ENCODE results near the gene TPH1. TPM values are rescaled to one million over a fixed set of nuclear protein-coding genes. Genes with fewer than 3 reads are reported as not detected.

Gene TPH1
- total and polyA plus RNA-seq, 2 of the 8 experiments (the other 6 are each of a cell fraction or from before 2014, with no cell fraction given) = 0.09 to 0.22 TPM

DNA sequence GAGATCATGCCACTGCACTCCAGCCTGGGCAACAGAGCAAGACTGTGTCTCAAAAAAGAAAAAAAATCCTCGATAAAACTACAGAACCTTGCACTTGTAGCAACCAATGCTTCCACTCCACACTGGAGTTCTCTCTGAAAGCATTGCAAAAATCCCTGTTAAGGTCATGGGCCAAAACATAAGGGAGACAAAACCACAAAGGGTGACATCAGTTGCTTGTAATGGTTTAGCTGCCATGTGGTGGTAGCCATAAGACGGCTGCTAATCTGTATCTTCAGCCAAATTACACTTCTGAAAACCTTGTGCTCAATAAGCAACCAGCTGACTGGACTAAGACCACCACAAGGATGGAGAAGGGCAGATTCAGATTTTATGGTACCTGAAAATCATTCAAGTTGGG is 20.6 kb upstream of the TPH1 start:
- CTCF ChIA-PET (ENCODE audit: partially characterized antibody) = interaction anchor here (0.6 to 1.3 kb wide), 2 partner anchors 73 to 138 kb away, joined by 3 to 4 read pairs; no protein-coding TSS in a partner anchor
- POLR2A ChIA-PET (ENCODE audit: partially characterized antibody) = interaction anchor here (1.0 to 2.2 kb wide), 3 partner anchors 9 to 25 kb away, joined by 3 to 5 read pairs (median 3); no protein-coding TSS in a partner anchor
- TF ChIP-seq TBP (IDR thresholded peaks at IDR 0.05; ENCODE audit: low read depth, low read length) (no peak), CREB1 (IDR thresholded peaks at IDR 0.05) (no peak), SP2 (IDR thresholded peaks at IDR 0.05; ENCODE audit: low read length) (no peak), CHD2 (IDR thresholded peaks at IDR 0.05; ENCODE audit: low read length) (no peak), SRF (IDR thresholded peaks at IDR 0.05; ENCODE audit: low read depth, low read length) (no peak), SP4 (IDR thresholded peaks at IDR 0.05; ENCODE audit: low read length) (no peak), TCF12 (IDR thresholded peaks at IDR 0.05; ENCODE audit: low read depth, low read length) (no peak), CBX5 (IDR thresholded peaks at IDR 0.05; ENCODE audit: low read depth, low read length) (no peak), TAF1 (IDR thresholded peaks at IDR 0.05; ENCODE audit: low read depth, low read length) (no peak), EGR1 (IDR thresholded peaks at IDR 0.05; ENCODE audit: borderline replicate concordance, low read depth, low read length) (no peak), EZH2 (IDR thresholded peaks at IDR 0.05; ENCODE audit: low read depth, low read length, severe bottlenecking) (no peak), SIRT6 (IDR thresholded peaks at IDR 0.05; ENCODE audit: low read length) (no peak), JUND (IDR thresholded peaks at IDR 0.05; ENCODE audit: low read length) (no peak)
- TF ChIP-seq, protein P1, sequence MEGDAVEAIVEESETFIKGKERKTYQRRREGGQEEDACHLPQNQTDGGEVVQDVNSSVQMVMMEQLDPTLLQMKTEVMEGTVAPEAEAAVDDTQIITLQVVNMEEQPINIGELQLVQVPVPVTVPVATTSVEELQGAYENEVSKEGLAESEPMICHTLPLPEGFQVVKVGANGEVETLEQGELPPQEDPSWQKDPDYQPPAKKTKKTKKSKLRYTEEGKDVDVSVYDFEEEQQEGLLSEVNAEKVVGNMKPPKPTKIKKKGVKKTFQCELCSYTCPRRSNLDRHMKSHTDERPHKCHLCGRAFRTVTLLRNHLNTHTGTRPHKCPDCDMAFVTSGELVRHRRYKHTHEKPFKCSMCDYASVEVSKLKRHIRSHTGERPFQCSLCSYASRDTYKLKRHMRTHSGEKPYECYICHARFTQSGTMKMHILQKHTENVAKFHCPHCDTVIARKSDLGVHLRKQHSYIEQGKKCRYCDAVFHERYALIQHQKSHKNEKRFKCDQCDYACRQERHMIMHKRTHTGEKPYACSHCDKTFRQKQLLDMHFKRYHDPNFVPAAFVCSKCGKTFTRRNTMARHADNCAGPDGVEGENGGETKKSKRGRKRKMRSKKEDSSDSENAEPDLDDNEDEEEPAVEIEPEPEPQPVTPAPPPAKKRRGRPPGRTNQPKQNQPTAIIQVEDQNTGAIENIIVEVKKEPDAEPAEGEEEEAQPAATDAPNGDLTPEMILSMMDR (IDR thresholded peaks at IDR 0.05; ENCODE audit: control extremely low read depth in 1 of 3, insufficient read depth in 1 of 3, low read depth in 1 of 3, low read length in 3 of 3) = no peak

More for the DNA sequence above, 20.6 kb upstream of the TPH1 start:
- Histone ChIP-seq H3K4ac (replicated peaks; ENCODE audit: insufficient read length, low read depth, low read length) (no peak overlapping the region), H2BK12ac (ENCODE audit: low read depth, low read length) (no peak overlapping the region), H3K4me3 (ENCODE audit: extremely low read depth in 1 of 4, insufficient read depth in 2 of 4, low read depth in 3 of 4, low read length in 4 of 4) (no peak overlapping the region), H4K8ac (ENCODE audit: extremely low read depth, insufficient read depth, low read length) (no peak overlapping the region), H3K79me2 (ENCODE audit: control insufficient read depth in 1 of 2, insufficient read depth in 2 of 2, low read length in 2 of 2) (no peaks in the 10 kb centered on the region), H2BK5ac (ENCODE audit: low read depth, low read length) (no peak overlapping the region), H3K36me3 (ENCODE audit: control insufficient read depth in 2 of 4, insufficient read depth in 4 of 4, low read length in 3 of 4) (no peaks in the 10 kb centered on the region), H3K9ac (replicated peaks in 1 of 4; ENCODE audit: extremely low read depth in 1 of 4, low read depth in 3 of 4, low read length in 3 of 4) (no peak overlapping the region), H4K5ac (ENCODE audit: insufficient read length, low read depth, low read length) (no peak overlapping the region), H2AFZ (ENCODE audit: low read length) (no peak overlapping the region), H3K4me1 (replicated peaks in 1 of 4; ENCODE audit: control insufficient read depth in 3 of 4, insufficient read depth in 4 of 4, low read length in 3 of 4) (0 out of 7 replicates have a peak, but pooled peaks cover 0 to 3% (median 0%) of the 10 kb centered on the region in 4 experiments), H2BK15ac (ENCODE audit: low read length) (no peak overlapping the region), H3K14ac (ENCODE audit: insufficient read length) (no peak overlapping the region), H3K9me3 (ENCODE audit: insufficient read depth in 2 of 2, low read depth in 1 of 2, low read length in 1 of 2) (no peaks in the 10 kb centered on the region), H2BK20ac (ENCODE audit: low read length) (no peak overlapping the region), H3K23ac (ENCODE audit: insufficient read length) (no peak overlapping the region), H3K56ac (replicated peaks; ENCODE audit: insufficient read length, low read depth, low read length) (no peak overlapping the region), H3K79me1 (ENCODE audit: low read depth, low read length) (no peaks in the 10 kb centered on the region), H4K20me1 (replicated peaks in 1 of 2; ENCODE audit: control insufficient read depth in 1 of 2, insufficient read depth in 2 of 2, low read length in 2 of 2) (no peaks in the 10 kb centered on the region), H2AK5ac (ENCODE audit: low read depth, low read length) (no peak overlapping the region), H3K27me3 (replicated peaks in 1 of 4; ENCODE audit: control insufficient read depth in 3 of 4, extremely low read depth in 1 of 4, insufficient read depth in 3 of 4, low read length in 3 of 4) (no peaks in the 10 kb centered on the region), H2BK120ac (replicated peaks; ENCODE audit: low read depth, low read length) (no peak overlapping the region), H3K18ac (ENCODE audit: extremely low read depth, low read length) (no peak overlapping the region), H3K27ac (ENCODE audit: low read depth, low read length) (no peak overlapping the region), H3K4me2 (ENCODE audit: insufficient read depth in 1 of 2, low read depth in 2 of 2, low read length in 2 of 2) (no peak overlapping the region), H3K23me2 (ENCODE audit: low read depth, low read length) (no peaks in the 10 kb centered on the region), H4K91ac (replicated peaks; ENCODE audit: insufficient read length, low read length) (no peak overlapping the region)
- FAIRE-seq (no peak), DNase-seq (ENCODE audit: low read depth in 1 of 2, low spot score in 2 of 2) (no peak)
- 97% methylated on average over 2 of the region's 2 CpGs; no CpG with 5 or more reads in 1 of the 2 experiments for WGBS, 2 experiments (ENCODE audit: extremely low coverage in 1 of 2, insufficient coverage in 1 of 2, insufficient read length in 1 of 2, insufficient replicate concordance in 2 of 2, low coverage in 1 of 2, low lambda C conversion rate in 2 of 2, missing lambda C conversion rate in 1 of 2)
